Hindlimb muscle (tissue), 1 donor: ENCODE data around the gene NDFIP2. TPM values are rescaled to one million over a fixed set of nuclear protein-coding genes. Genes with fewer than 3 reads are reported as not detected.

Experiments
- DNase-seq: peaks from one replicate; pipeline ENCODE4 v3.0.0-alpha.2; 2013
- polyA plus RNA-seq: library from polyadenylated mRNA; unstranded; fragments of 120-200 nt; gene quantifications from one replicate; pipeline ENCODE4 v1.2.1, GENCODE V29; 2013; ENCODE audit not compliant: insufficient read length

NDFIP2 gene
- polyA plus RNA-seq, 1 donor: 27.3 TPM

DNA sequence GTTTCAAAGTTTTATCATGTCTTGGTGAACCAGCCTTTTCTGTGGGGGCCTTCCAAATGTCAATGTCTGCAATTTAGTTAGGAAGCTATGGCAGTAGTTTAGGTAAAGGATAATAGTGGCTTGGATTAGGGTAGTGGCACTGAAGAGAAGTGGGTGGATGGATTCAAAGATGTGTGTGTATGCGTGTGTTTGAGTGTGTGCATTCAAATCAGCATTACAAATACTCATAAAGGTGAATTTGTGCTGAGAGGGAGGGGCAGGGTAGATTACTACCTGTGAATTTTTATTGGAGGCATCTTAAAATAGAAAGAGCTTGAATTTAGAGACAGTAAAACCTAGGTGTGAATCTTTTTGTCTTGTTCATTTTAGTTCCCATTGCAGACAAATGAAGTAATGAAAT lies 16.9 kb downstream of the NDFIP2 start:
- no peak for DNase-seq

DNA sequence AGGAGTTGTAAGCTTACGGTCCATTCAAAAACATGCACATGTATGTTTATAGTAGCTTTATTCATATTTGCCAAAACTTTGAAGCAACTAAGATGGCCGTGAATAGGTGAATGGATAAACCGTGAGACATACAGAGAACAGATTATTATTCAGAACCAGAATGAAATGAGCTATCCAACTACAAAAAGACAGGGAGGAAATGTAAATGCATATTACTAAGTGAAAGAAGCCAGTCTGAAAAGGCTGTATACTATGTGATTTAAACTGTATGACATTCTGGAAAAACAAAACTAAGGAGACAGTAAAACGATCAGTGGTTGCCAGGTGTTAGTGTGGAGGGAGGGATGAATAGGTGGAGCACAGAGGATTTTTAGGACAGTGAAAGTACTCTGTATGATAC lies 19.9 kb downstream of the NDFIP2 start:
- no peak for DNase-seq

DNA sequence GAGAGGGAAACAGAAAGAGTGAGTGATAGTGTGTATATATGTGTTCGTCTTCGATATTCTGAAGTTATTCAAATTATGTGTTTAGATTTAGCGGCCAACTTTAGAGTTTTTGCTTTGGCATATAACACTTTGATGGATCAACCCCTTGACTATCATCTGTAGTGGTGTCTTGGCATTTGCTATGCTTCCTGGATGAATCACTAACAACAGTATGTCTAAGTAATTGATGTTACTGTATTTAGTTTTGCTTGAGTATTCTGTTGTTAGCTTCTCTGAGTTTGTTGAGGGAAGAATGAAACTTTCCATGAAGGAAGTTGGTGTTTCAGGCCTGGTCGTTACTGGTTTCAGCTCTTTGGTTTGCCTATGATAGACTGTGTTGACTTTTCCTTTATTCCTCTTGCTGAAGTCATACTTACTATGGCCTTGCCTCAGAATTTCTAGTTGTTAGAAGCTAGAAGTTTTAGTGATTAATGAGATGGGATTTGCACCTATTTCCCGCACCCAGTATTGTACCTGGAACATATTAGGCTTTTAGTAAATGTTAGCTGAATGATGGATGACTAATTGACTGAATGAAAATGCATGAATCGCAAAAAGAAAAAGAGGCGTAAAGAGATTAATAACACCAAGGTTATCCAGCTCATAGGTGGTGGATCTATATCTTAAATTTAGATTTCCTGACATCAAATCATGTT lies 20.7 kb downstream of the NDFIP2 start:
- no peak for DNase-seq

DNA sequence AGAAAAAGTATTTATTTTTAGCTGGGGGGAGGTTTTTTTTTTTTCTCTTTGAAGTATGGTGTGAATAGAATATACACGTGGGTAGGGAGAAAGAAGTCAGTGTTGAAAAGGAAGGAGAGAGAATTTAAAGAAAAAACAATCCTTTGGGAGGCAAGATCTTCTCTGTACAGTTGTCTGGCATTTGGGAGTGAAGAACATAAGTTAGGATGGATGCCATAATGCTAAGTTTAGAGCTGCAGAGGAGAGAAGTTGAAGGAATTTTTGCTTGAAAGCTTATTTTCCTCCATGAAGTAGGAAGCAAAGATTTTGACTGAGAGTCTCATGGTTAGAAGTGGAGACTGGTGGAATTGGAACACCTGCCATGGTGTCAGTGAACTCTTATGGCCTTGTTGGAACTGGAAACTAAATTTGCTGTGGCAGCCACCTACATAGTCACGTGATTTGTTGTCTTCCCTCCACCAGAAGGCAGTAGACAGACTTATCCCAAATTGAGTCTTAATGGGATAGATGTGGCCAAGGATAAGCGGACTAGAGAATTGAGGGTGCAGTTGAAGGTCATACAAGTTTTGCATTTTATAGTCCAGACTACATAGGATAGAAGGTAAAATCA lies 22.0 kb downstream of the NDFIP2 start:
- no peak for DNase-seq

DNA sequence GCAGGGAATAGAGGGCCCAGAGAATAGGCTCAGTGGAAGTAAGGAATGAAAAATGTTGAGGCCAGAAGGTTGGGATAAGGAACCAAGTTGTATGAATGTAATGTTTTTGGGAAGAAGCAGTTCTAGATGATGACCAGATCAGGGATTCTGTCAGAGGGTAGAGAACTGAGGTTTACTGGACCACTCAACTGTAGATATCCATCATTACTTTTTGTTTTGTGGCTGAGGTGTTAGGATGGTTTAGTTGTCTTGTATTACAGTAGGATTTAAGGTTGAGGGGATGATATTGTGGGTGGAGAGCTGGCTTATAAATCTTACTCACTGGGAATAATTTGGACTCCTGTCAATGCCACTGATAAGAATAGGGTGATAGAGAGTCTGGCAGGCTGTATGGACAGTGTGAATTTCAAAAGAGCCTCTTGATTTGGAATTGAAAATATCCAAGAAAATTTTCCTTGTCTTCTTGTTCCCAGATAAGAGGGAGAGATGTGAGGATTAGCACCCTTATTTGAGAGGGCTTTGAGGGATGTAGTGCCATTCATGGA lies 22.6 kb downstream of the NDFIP2 start:
- DNase-seq: no peak

DNA sequence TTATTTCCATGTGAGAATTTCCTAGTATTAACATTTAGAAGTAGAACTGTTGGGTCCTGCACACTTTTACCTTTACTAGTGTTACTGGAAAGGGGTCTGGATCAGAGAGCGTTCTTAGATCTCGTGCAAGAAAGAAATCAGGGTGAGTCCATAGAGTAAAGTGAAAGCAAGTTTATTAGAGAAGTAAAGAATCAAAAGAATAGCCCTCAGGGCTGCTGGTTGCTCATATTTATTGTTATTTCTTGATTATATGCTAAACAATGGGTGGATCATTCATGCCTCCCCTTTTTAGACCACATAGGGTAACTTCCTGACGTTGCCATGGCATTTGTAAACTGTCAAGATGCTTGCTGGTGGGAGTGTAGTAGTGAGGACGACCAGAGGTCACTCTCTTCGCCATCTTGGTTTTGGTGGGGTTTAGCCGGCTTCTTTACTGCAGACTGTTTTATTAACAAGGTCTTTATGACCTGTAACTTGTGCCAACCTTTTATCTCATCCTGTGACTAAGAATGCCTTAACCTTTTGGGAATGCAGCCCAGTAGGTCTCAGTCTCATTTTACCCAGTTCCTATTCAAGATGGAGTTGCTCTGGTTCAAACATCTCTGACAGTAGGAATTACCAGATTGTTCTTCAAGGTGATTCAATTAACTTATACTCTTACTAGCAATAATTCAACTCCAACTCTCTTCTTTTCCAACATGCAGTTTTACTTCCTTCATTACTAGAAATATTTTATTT lies 27.4 kb downstream of the NDFIP2 start:
- no peak for DNase-seq

DNA sequence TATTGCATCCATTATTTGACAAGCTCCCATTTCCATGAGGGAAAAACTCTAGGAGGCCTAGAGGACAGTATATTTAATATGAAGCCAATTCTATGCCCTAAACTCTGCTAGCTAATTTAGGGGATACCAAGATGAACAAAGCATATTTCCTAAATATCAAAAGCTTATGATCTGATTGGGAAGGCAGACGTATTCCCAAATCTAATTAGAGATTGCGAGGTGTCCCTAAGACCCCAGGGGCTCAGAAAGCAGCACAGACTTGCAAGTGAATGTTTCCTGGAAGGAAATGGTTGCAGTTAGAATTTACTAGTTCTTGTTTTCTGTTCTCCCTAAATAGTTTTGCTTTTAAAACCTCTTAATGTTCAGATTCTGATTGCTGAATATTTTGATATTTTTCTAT lies 30.7 kb downstream of the NDFIP2 start:
- no peak for DNase-seq

DNA sequence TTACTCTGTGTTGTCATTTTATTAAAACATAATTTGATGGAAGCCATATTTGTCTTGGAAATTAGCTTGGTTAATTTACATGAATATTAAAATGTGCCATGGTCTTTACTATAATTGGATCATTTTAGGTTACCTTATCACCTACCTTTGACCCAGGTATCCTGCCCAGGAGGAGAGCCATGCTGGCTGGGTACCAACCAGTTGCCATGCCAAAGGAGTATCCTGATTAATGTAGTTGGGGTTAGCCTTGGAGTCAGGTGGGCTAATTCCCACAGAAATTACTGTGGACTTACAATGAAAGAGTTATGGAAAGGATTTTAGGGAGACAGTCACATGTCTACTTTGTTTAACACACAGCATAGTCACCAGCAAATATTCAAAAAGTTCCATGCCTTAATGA lies 32.0 kb downstream of the NDFIP2 start:
- no peak for DNase-seq

DNA sequence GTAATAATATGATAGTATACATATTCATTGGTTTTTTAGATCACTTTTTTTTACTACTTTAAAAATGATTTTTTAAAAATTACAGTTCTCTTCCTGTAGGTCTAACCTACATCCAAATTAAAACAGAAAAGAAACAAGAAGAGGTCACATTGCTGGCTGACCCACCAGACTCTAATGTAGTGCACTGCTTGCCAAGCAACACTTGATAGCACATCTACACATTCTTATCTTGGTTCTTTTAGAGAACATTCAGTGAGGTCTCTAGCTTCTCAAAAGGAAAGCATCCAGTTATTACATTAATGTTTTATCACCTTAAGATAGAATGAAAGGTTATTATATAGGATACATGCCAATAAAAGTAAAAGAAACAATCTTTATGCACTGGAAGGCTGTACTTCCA lies 35.6 kb downstream of the NDFIP2 start:
- DNase-seq: no peak

DNA sequence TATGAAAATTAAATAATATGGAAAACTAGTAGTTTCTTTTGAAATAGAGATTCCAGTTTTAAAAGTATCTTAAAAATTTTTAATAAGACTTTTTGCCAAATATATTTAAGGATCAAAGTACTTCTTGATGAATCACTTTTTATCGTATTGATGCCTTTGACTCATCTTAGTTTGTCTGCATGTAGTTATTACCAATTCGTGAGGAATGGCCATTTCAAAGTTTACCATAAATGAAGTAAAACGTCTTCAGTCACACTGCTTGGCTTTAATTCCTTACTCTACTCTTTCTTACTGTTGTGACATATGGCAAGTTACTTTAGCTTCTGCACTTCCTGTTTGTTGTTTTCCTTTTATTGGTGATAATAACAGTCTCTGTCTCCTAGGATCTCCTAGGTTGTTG lies 38.3 kb downstream of the NDFIP2 start:
- DNase-seq: no peak

DNA sequence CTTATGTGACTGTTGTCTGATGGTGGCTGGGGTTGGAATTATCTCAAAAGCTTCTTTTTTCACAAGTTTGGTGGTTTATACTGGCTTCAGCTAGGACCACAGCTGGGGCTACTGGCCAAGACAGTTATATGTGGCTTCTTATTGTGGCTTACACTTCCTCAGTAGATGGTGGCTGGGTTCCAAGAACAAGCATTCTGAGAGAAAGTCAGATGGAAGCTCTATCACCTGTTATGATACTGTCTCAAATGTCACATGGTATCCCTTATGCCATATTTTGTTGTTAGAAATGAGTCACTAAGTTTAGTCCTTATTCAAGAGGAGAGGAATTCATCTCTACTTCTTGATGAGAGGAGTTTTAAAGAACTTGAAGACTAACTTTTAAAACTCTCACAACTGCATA lies 41.6 kb downstream of the NDFIP2 start:
- DNase-seq: no peak

DNA sequence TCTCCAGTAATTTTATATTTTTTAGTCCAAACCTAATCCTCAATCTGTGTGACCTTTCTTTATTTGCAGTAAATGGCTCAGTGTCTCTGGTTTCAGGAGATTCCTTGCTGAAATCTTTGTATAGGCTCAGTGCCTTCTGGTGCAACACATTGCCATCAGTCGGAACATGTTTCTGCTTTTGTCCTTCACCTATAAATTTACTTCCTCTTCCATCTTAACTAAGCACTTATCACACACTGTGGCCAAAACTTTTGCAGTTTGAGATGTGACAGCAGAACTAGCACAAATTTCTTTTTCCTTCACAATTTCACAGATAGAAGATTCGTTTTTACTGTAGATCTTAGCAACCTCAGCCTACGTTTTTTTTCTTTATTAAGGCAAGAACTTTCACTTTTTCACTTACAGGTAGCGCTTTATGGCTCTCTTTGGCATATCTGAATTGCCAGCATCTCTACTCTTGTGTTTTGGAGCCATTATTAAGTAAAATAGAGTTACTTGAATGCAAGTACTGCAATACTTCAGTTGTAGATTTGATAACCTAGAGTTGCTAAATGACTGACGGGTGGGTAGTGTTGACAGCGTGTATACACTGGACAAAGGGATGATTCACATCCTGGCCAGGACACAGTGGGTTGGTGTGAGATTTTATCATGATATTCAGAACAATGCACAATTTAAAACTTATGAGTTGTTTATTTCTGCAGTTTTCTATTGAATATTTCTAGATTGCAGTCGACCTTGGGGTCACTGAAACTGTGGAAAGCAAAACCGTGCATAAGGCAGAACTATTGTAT lies 44.3 kb downstream of the NDFIP2 start:
- DNase-seq: no peak

DNA sequence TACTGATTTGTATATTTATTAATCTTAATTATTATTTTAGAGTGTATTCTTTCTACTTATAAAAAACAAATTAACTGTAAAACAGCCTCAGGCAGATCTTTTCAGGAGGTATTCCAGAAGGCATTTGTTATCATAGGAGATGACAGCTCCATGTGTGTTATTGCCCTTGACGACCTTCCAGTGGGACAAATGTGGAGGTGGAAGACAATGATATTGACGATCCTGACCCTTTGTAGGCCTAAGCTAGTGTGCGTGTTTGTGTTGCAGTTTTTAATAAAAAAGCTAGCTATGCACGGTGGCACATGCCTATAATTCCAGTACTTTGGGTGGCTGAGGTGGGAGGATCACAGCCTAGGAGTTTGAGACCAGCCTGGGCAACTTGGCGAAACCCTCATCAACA lies 46.7 kb downstream of the NDFIP2 start:
- no peak for DNase-seq

DNA sequence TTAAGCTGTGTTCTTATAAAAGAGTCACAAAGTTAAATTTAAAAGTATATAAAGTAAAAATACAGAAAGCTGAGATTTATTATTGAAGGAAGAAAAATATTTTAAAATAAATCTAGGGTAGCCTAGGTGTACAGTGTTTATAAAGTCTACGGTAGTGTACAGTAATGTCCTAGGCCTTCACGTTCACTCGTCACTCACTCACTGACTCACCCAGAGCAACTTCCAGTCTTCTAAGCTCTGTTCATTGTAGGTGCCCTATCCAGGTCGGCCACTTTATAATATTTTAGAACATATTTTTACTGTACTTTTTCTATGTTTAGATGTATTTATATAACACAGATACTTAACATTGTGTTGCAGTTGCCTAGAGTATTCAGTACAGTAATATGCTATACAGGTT lies 47.4 kb downstream of the NDFIP2 start:
- DNase-seq: no peak

DNA sequence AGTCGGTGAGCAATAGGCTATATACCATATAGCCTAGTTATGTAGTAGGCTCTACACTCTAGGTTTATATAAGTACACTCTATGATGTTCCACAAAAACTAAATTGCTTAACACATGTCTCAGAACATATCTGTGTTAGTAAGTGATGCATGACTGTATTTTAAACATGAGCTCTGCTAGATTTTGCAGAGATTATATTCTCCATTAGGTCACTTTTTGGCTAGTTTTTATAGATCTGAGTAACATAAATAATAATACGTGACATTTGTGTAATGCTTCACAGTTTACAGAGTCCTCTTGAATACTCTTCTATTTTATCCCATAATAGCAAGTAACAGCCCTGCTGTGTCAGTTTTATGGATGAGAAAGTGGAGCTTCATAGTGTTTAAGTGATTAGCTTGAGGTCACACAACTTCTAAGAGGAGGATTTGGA lies 47.8 kb downstream of the NDFIP2 start:
- DNase-seq: no peak

DNA sequence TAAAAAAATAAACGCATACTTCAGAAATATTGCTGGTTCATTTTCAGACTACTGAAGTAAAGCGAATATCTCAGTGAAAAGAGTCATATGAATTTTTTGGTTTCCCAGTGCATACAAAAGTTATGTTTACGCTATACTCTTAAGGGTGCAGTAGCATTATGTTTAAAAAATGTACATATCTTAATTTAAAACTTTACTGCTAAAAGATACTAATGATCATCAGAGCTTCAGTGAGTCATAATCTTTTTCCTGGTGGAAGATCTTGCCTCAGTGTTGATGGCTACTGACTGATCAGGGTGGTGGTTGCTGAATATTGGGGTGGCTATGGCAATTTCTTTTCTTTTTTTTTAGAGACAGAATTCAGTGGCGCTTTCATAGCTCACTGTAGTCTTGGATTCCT lies 48.9 kb downstream of the NDFIP2 start:
- no peak for DNase-seq

DNA sequence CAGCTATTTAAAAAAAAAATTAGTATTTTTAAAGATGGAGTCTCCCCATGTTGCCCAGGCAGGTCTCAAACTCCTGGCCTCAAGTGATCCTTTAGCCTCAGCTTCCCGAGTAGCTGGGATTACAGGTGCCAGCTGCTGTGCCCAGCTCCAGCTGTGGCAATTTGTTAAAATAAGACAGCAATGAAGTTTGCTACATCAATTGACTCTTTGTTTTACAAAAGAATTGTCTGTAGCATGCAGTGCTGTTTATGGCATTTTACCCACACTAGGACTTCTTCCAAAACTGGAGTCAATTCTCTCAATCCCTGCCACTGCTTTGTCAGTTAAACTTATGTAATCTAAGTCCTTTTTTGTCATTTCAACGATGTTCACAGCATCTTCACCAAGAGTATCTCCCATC lies 49.3 kb downstream of the NDFIP2 start:
- DNase-seq: no peak

DNA sequence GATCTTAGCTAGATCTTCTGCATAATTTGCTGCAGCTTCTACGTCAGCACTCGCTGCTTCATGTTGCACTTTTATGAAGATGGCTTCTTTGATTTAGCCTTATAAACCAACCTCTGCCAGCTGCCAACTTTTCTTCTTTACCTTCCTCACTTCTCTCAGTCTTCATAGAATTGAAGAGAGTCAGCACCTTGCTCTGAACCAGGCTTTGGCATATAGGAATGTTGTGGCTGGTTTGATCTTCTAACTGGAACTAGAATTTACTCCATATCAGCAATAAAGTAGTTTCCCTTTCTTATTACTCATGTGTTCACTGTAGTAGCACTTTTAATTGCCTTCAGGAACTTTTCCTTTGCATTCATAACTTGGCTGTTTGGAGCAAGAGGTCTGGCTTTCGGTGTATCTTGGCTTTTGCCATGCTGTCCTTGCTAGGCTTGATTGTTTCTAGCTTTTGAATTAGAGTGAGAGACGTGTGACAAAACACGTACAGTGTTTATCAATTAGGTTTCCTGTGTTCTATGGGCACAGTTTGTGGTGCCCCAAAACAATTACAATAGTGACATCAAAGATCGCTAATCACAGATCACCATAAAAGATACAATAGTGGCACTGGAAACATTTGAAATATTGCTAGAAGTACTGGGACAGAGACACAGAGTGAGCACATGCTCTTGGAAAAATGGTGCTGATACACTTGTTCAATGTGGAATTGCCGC lies 50.7 kb downstream of the NDFIP2 start:
- no peak for DNase-seq

DNA sequence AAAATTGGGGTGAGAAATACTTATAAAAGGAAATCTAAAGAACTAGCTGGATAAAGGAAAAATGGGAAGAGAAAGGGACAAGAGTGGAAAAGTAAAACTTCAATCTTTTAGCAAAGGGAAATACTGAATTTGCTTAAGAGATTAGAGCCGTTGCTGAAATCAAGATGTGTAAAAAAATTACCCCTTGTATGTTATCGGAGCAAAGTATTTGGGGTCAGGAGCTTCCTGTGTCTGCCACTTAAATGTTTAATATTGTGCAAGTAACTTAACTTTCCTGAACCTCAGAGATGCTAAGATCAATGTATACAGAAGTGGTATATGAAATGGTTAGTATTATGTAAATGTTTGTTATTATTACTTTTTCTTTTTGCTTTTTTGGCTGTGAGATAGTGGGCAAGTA lies 51.6 kb downstream of the NDFIP2 start:
- DNase-seq: no peak

DNA sequence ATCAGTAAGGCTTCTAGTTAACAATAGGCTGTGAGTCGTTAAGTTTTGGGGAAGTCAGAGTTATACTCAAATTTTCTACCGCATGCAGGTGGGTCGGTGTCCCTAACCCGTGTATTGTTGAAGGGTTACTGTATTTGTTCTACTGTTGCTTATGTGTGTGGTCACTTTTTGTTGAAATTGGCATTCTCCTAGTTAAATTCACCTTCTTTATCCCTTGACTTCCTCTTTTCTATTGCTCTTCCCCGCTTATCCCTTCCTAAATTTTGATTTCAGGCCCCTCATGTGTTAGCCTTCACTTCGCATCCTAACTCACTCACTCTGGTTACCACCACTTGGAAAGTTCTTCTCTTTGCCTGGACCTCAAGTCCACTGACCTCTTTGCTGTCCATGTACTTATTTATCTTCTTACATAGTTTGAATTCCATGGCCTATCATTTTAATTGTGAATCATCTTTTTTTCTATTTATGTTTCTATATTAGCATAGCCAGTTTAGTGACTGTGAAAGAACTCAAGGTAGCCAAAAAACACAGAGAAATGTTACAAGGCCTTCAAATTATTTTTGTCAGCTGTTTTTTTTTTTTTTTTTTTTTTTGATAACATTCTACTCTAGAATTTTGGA lies 52.9 kb downstream of the NDFIP2 start:
- DNase-seq: no peak

DNA sequence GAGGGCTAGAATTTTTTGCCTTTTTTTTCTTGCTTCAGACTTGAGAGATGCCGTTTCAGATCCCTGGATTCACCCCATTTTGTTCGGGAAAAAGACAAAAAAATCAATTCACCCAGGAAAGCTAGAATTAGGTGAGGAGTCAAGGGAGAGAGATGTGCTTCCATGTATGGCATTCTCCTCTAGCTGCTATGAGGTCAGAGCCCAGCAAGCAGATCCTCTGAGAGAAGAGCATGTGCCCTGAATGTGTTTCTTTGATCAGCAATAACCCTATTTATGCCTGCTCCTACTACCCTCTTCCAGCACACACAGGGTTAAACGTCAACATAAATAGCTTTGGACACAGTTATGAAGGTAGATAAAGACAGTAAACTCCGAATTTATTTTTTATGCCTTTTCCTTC lies 53.6 kb downstream of the NDFIP2 start:
- no peak for DNase-seq

DNA sequence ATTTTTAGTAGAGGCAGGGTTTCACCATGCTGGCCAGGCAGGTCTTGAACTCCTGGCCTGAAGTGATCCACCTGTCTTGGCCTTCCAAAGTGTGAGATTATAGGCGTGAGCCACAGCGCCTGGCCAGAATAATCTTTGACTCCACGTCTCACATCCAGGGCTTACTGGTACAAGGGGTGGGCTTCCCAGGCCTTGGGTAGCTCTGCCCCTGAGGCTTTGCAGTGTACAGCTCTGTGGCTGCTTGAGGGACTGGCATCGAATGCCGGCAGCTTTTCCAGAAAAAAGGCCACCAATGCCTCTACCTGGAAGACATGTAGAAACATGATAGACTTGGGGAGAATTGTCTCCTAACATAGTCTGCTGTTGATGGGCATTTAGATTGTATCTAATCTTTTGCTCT lies 57.8 kb downstream of the NDFIP2 start:
- no peak for DNase-seq
